ENCODE measurements around the gene ACTL10.

The ACTL10 gene

GRCh38 chr20:33711446-33711738, 44.6 kb downstream of the ACTL10 start:
- TF ChIP-seq CTCF (IDR thresholded peaks at IDR 0.05) (no peak), ZFX (IDR thresholded peaks at IDR 0.05; ENCODE audit: borderline replicate concordance) (no peak)
- H3K27ac ChIP-seq, result no peak overlapping the region

GRCh38 chr20:33713865-33714367, 47.2 kb downstream of the ACTL10 start:
- no peak for TF ChIP-seq CTCF (IDR thresholded peaks at IDR 0.05)
- H3K27ac ChIP-seq, result no peak overlapping the region

GRCh38 chr20:33716498-33716897, 49.8 kb downstream of the ACTL10 start:
- TF ChIP-seq CTCF (IDR thresholded peaks at IDR 0.05), result no peak
- no peak for TF ChIP-seq ZFX (IDR thresholded peaks at IDR 0.05; ENCODE audit: borderline replicate concordance)

More at GRCh38 chr20:33716498-33716897, 49.8 kb downstream of the ACTL10 start:
- H3K27ac ChIP-seq, result peak overlapping the region; percentile 93
